OCI-LY1 (cell line): ENCODE measurements around the gene ACAD11.

Experiments
- CTCF ChIP-seq: fragments of 200-600 bp; sonication (generic), shearing (Covaris generic); IDR thresholded peaks from 2 replicates; pipeline ENCODE4 v1.5.1; 2017; ENCODE audit warnings: mild to moderate bottlenecking, antibody characterized with exemption, low read length, moderate library complexity, mixed read lengths
- EZH2 ChIP-seq: fragments of 200-600 bp; sonication (generic), shearing (Covaris generic); IDR thresholded peaks from 2 replicates; pipeline ENCODE4 v1.8.0; 2017; ENCODE audit warnings: borderline replicate concordance, mixed run types, mild to moderate bottlenecking, antibody characterized with exemption, low read length, moderate library complexity, mixed read lengths

DNA sequence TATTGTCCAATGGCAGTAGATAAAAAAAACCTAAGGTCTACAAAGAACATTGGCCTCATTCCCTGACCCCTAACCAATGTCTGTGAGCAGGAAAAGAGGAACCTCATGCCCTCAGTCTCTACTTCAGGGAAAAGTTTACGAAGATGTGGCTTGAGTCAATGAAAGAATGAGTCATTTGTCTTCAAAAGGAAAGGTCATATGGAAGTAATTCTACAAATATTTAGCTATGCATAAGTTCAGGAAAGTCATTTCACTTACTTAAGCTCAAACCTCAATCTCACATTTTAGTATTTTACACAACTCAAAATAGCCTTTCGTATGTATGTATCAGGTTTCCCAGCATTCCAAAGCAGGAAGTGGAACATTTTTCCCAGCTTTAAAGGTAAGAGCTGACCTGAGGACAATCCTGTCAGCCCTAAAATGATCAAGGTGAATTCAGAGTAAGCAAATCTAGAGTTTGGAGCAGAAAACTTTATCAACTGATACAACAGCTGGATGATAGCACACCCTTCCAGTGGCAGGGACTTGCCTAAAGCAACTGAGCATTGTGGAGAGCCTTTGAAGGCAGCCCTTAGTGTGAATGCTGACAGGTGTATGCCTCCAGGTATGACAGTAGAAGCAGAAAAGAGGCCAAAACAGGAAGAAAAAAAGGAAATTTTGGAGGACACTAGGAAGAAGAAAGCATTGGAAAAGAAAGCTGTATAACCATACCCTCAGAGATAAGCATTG lies 116.4 kb downstream of the ACAD11 start:
- TF ChIP-seq EZH2 (no peak), CTCF (no peak)
